ENCODE measurements around the gene CDH3. TPM values are rescaled to one million over a fixed set of nuclear protein-coding genes. Genes with fewer than 3 reads are reported as not detected.

The CDH3 gene
- total RNA-seq (10 to 100 TPM in 1 of 5 donors, 1 to 10 TPM in 2, not detected in 2; 1.6 to 28.6 (median 4.0) TPM), polyA plus RNA-seq (10 to 100 TPM in 1 of 3 donors, 1 to 10 TPM in 2; 1.7 to 13.6 (median 6.0) TPM)
- long read RNA-seq, donor 1: 0 reads
- long read RNA-seq, donor 2, full-length matches to known transcripts: 1 of 1 reads
- long read RNA-seq, donor 2, partial matches to known transcripts: 0 of 1 reads
- long read RNA-seq, donor 2, other reads (novel, unspliced or antisense): 0 of 1 reads
- long read RNA-seq, donor 3, full-length matches to known transcripts: 1 of 1 reads
- long read RNA-seq, donor 3, partial matches to known transcripts: 0 of 1 reads
- long read RNA-seq, donor 3, other reads (novel, unspliced or antisense): 0 of 1 reads
- long read RNA-seq, donor 4: 0 reads
- long read RNA-seq, donor 5: 0 reads
- long read RNA-seq, donor 6, full-length matches to known transcripts: 2 of 2 reads
- long read RNA-seq, donor 6, partial matches to known transcripts: 0 of 2 reads
- long read RNA-seq, donor 6, other reads (novel, unspliced or antisense): 0 of 2 reads
- long read RNA-seq, donor 7, partial matches to known transcripts: 0 of 1 reads
- long read RNA-seq, donor 7, other reads (novel, unspliced or antisense): 0 of 1 reads
- long read RNA-seq, donor 8: 0 reads
- long read RNA-seq, donor 9, full-length matches to known transcripts: 1 of 1 reads
- long read RNA-seq, donor 9, partial matches to known transcripts: 0 of 1 reads
- long read RNA-seq, donor 9, other reads (novel, unspliced or antisense): 0 of 1 reads
- long read RNA-seq, donor 10: 0 reads

DNA sequence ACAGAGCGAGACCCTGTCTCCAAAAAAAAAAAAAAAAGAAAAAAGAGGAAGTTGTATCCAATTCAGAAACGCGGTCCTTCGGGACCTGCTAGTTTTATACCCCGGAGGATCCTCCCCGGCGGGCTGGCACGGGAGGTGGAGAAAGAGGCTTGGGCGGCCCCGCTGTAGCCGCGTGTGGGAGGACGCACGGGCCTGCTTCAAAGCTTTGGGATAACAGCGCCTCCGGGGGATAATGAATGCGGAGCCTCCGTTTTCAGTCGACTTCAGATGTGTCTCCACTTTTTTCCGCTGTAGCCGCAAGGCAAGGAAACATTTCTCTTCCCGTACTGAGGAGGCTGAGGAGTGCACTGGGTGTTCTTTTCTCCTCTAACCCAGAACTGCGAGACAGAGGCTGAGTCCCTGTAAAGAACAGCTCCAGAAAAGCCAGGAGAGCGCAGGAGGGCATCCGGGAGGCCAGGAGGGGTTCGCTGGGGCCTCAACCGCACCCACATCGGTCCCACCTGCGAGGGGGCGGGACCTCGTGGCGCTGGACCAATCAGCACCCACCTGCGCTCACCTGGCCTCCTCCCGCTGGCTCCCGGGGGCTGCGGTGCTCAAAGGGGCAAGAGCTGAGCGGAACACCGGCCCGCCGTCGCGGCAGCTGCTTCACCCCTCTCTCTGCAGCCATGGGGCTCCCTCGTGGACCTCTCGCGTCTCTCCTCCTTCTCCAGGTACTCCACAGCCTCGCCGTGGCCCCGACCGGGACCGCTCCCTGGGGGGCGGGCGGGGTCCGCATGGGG is at the start of gene CDH3:
TSS of gene CDH3 (plus strand) at position 596 of the 779 bp plus-strand sequence. CDS start at position 666, 70 bp downstream.
- Histone ChIP-seq H3K27me3 (peaks cover 22 to 83% (median 49%) of the 10 kb centered on the region in 3 donors), H3K36me3 (no peaks in the 10 kb centered on the region), H3K4me3 (peak within 1 kb of the TSS; percentile 35 to 61 (median 50)), H3K27ac (peak within 1 kb of the TSS in 3 of 5 donors; percentile 7 to 42 (median 30)), H3K9me3 (no peaks in the 10 kb centered on the region), H3K4me1 (peaks cover 27 to 38% (median 32%) of the 10 kb centered on the region in 4 donors)
- TF ChIP-seq POLR2A (IDR thresholded peaks at IDR 0.05) (no peak), POLR2AphosphoS5 (IDR thresholded peaks at IDR 0.05) (no peak), EP300 (IDR thresholded peaks at IDR 0.05) (no peak)
- TF ChIP-seq, protein P1, sequence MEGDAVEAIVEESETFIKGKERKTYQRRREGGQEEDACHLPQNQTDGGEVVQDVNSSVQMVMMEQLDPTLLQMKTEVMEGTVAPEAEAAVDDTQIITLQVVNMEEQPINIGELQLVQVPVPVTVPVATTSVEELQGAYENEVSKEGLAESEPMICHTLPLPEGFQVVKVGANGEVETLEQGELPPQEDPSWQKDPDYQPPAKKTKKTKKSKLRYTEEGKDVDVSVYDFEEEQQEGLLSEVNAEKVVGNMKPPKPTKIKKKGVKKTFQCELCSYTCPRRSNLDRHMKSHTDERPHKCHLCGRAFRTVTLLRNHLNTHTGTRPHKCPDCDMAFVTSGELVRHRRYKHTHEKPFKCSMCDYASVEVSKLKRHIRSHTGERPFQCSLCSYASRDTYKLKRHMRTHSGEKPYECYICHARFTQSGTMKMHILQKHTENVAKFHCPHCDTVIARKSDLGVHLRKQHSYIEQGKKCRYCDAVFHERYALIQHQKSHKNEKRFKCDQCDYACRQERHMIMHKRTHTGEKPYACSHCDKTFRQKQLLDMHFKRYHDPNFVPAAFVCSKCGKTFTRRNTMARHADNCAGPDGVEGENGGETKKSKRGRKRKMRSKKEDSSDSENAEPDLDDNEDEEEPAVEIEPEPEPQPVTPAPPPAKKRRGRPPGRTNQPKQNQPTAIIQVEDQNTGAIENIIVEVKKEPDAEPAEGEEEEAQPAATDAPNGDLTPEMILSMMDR (IDR thresholded peaks at IDR 0.05): no peak
- intact Hi-C loops (cut with DNase I; ENCODE audit: low total_unique reads): no loop called here
- 0 to 5% (median 1%) methylated on average over 24 to 53 of the region's 53 CpGs for WGBS, 5 donors
- peak; percentile 63 to 88 for DNase-seq

DNA sequence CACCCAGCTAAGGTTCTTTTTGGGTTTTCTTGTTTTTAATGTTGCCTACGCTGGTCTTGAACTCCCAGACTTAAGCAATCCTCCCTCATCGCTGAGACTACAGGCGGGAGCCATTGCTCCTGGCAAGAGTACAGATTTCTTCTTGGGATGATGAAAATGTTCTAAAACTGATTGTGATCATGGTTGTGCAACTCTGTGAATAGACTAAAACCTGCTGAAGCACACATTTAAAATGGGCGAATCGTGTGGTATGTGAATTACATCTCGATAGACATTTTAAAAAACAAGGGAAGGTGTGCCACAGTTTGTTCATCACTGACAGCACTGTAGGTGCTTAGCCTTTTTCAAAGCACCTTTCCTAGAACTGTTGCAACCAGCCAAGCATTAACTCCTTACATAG is 48.8 kb upstream of the CDH3 start:
- Histone ChIP-seq H3K4me3 (no peak overlapping the region), H3K36me3 (no peaks in the 10 kb centered on the region), H3K9me3 (no peaks in the 10 kb centered on the region), H3K4me1 (no peaks in the 10 kb centered on the region), H3K27me3 (no peaks in the 10 kb centered on the region), H3K27ac (no peak overlapping the region)
- no peak for DNase-seq
- intact Hi-C loops (cut with DNase I; ENCODE audit: low total_unique reads): no loop called here
- TF ChIP-seq POLR2AphosphoS5 (IDR thresholded peaks at IDR 0.05) (no peak), EP300 (IDR thresholded peaks at IDR 0.05) (no peak), POLR2A (IDR thresholded peaks at IDR 0.05) (no peak)
- TF ChIP-seq, protein P1 (IDR thresholded peaks at IDR 0.05): no peak
- 89 to 94% (median 91%) methylated on average over 6 of the region's 6 CpGs for WGBS, 5 donors

DNA sequence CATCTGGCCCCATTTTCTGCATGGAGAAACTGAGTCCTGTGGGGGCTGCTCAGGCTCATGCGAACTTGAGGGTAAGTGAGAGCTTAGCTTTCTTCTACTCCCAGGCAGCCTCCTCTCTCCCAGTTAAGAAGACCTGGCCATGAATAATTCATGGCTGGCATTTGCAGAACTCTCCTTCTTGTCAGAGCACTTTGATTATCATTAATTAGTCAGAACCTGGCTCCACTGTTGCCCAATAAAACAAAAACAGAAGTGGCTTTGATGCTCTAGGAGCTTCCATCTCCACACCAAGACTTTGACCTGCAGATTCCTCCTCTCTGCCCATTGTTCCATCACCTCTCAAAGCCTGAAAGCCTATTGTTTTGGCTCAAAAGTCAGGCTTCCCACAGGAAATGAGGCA is 45.5 kb upstream of the CDH3 start:
- intact Hi-C loops (cut with DNase I; ENCODE audit: low total_unique reads): no loop called here
- TF ChIP-seq POLR2A (IDR thresholded peaks at IDR 0.05): no peak
- DNase-seq: no peak
- H3K4me3 ChIP-seq: no peak overlapping the region
- no peaks in the 10 kb centered on the region for H3K9me3 ChIP-seq
- WGBS, 5 donors: 92 to 97% (median 94%) methylated on average over 1 of the region's 1 CpG
- no peaks in the 10 kb centered on the region for H3K36me3 ChIP-seq
- H3K27me3 ChIP-seq: no peaks in the 10 kb centered on the region
- H3K4me1 ChIP-seq: no peaks in the 10 kb centered on the region
- H3K27ac ChIP-seq: no peak overlapping the region

DNA sequence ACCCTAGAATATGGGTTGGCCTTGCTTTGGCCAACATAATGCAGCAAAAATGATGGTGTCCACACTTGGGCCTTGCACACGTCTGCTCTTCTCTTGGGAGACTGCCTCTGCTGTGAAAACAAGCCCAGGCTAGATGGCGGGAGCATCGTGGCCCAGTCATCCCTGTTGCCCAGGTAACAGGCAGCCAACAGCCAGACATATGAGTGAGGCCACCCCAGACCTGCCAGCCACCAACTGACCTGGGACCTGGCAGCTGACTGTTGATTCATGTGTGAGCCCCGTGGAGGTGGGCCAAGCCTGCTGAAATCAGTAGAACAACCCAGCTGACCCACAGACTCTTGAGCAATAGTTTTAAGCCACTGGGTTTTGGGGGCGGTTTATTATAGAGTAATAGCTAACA is 39.4 kb upstream of the CDH3 start:
- H3K27ac ChIP-seq: no peak overlapping the region
- DNase-seq: no peak
- no peak overlapping the region for H3K4me3 ChIP-seq
- no peak for TF ChIP-seq POLR2AphosphoS5 (IDR thresholded peaks at IDR 0.05)
- TF ChIP-seq, protein P1 (IDR thresholded peaks at IDR 0.05): no peak
- no peak for TF ChIP-seq EP300 (IDR thresholded peaks at IDR 0.05)
- TF ChIP-seq POLR2A (IDR thresholded peaks at IDR 0.05): no peak
- H3K9me3 ChIP-seq: no peaks in the 10 kb centered on the region
- no peaks in the 10 kb centered on the region for H3K36me3 ChIP-seq
- WGBS, 5 donors: 66 to 75% (median 70%) methylated on average over 4 to 5 of the region's 5 CpGs
- intact Hi-C loops (cut with DNase I; ENCODE audit: low total_unique reads): no loop called here
- H3K27me3 ChIP-seq: no peaks in the 10 kb centered on the region
- H3K4me1 ChIP-seq: no peaks in the 10 kb centered on the region

Data from stomach (tissue), 19 donors.